ENCODE results near the gene TIMP1. TPM values are rescaled to one million over a fixed set of nuclear protein-coding genes. Genes with fewer than 3 reads are reported as not detected.
A peak's percentile ranks its signal among the peaks of the same experiment; 100 is the strongest.

The TIMP1 gene
- total RNA-seq, 2 donors from 2014 or later = 373 to 916 TPM

GRCh38 chrX:47561659-47562151 is 20.5 kb upstream of the TIMP1 start:
- 5% methylated on average over 9 of the region's 9 CpGs for WGBS
- no peak for TF ChIP-seq POLR2AphosphoS5 (IDR thresholded peaks at IDR 0.05)
- intact Hi-C loops (cut with DNase I) = no loop called here
- Histone ChIP-seq H3K36me3 (no peaks in the 10 kb centered on the region), H3K27me3 (replicated peaks; ENCODE audit: insufficient read depth) (no peaks in the 10 kb centered on the region), H3K9me3 (no peaks in the 10 kb centered on the region), H3K27ac (peak overlapping the region; percentile 94 to 95), H3K4me3 (peak overlapping the region; percentile 52 to 54), H3K4me1 (replicated peaks) (no peaks in the 10 kb centered on the region)
- no peak for DNase-seq (ENCODE audit: low spot score)

DNA sequence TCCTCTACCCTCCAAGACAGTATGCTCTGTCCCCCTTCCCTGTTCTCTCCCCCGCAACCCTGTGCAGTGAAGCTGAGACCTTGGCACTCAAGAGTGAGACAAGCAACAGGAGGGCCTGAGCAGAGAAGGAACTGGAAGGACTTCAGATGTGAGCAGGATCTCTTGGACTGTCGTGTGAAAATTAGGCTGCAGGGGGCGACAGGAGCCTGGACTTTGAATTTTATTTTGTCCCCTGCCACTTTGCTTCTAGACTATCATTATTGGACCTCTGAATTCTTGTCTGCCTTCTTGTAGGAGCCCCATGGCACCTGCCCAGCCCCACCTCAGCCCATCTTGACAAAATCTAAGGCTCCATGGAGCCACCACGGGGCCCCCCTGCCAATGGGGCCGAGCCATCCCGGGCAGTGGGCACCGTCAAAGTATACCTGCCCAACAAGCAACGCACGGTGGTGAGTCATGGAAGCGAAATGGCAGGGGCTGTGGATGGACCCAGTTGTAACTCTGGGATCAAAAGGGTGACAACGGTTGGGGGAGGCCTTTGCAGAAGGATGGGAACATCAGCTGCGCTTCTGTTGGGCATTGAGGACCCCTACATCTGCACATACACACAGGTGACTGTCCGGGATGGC is 19.5 kb upstream of the TIMP1 start:
- intact Hi-C loops (cut with DNase I) = no loop called here
- Histone ChIP-seq H3K4me3 (no peak overlapping the region), H3K27ac (no peak overlapping the region), H3K36me3 (no peaks in the 10 kb centered on the region), H3K4me1 (replicated peaks) (no peaks in the 10 kb centered on the region), H3K27me3 (replicated peaks; ENCODE audit: insufficient read depth) (no peaks in the 10 kb centered on the region), H3K9me3 (no peaks in the 10 kb centered on the region)
- WGBS = 69% methylated on average over 10 of the region's 13 CpGs
- DNase-seq (ENCODE audit: low spot score) = no peak
- TF ChIP-seq POLR2A (IDR thresholded peaks at IDR 0.05) (no peak), POLR2AphosphoS5 (IDR thresholded peaks at IDR 0.05) (no peak), CTCF (IDR thresholded peaks at IDR 0.05) (peak in 2 of 4 experiments; percentile 8 to 20)

GRCh38 chrX:47563801-47564315 is 18.4 kb upstream of the TIMP1 start:
- Histone ChIP-seq H3K27ac (no peak overlapping the region), H3K9me3 (no peaks in the 10 kb centered on the region), H3K27me3 (replicated peaks; ENCODE audit: insufficient read depth) (no peaks in the 10 kb centered on the region), H3K4me3 (no peak overlapping the region), H3K4me1 (replicated peaks) (no peaks in the 10 kb centered on the region), H3K36me3 (no peaks in the 10 kb centered on the region)
- DNase-seq (ENCODE audit: low spot score) = no peak
- intact Hi-C loops (cut with DNase I) = no loop called here
- TF ChIP-seq POLR2AphosphoS5 (IDR thresholded peaks at IDR 0.05) (no peak), POLR2A (IDR thresholded peaks at IDR 0.05) (no peak), CTCF (IDR thresholded peaks at IDR 0.05) (no peak)
- 75% methylated on average over 8 of the region's 8 CpGs for WGBS

GRCh38 chrX:47564438-47565085 is 17.7 kb upstream of the TIMP1 start:
- WGBS = 71% methylated on average over 12 of the region's 12 CpGs

More at GRCh38 chrX:47564438-47565085, 17.7 kb upstream of the TIMP1 start:
- Histone ChIP-seq H3K36me3 (no peaks in the 10 kb centered on the region), H3K27ac (no peak overlapping the region), H3K4me1 (replicated peaks) (no peaks in the 10 kb centered on the region), H3K27me3 (replicated peaks; ENCODE audit: insufficient read depth) (no peaks in the 10 kb centered on the region), H3K4me3 (no peak overlapping the region), H3K9me3 (no peaks in the 10 kb centered on the region)
- DNase-seq (ENCODE audit: low spot score) = no peak
- no peak for TF ChIP-seq POLR2AphosphoS5 (IDR thresholded peaks at IDR 0.05)
- TF ChIP-seq CTCF (IDR thresholded peaks at IDR 0.05) = no peak
- TF ChIP-seq POLR2A (IDR thresholded peaks at IDR 0.05) = no peak
- intact Hi-C loops (cut with DNase I) = no loop called here
